ENCODE data around the gene PRKN.

DNA sequence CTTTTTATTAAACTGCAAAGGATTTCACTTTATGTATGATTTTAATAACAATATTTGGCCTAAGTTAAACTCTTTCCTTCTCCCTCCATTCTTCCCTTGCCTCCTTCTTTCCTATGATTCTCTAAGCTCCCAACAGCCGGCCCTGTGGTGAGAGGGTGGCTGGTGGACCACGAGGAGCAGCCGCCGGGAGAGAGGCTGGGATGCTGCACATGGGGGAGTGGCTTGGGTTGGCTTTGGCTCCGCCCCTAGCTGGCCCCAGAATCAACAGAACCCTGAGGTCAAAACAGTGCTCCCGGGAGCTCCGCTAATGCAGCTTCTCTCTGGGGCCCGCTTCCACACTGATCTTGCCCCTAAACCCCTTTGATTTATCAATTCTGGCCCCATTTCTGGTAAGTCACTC is 1063.9 kb downstream of the PRKN start:
- no peak for TF ChIP-seq EZH2 (optimal IDR thresholded peaks at IDR 0.05; ENCODE audit: low read depth, low read length)
- no peak for TF ChIP-seq EZH2phosphoT487 (IDR thresholded peaks at IDR 0.05; ENCODE audit: low read length)
- TF ChIP-seq CTCF (IDR thresholded peaks at IDR 0.05; ENCODE audit: low read length) = no peak
